ENCODE data around the gene UGT1A4. TPM values are rescaled to one million over a fixed set of nuclear protein-coding genes. Genes with fewer than 3 reads are reported as not detected.
"Not testable (repeated sequence)": the region's sequence is repeated elsewhere in the genome, so short reads cannot be mapped to it uniquely, and the experiment has no call there.

UGT1A4 gene
- total RNA-seq, 5 donors from 2014 or later (not counting 1 experiment from before 2014, with no cell fraction given), result not detected

DNA sequence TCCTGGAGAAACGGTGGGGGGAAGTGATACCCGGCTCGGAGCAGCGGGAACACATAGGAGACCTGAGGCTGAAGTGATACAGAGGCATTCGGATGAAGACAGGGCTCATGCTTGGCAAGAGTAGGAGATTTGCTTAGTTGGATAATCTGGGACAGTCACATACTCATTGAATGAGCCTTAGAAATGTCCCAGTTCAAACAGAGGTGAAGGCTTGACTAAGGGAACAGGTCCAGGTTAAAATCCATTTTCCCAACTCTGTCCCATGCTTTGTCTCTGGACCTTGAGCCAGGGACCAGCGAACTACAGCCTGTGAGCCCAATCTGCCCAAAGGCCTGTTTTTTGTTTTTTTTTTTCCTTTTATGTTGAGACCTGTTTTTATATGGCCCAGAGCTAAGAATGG is 24.6 kb upstream of the UGT1A4 start:
- POLR2A ChIA-PET, result no interaction called here

DNA sequence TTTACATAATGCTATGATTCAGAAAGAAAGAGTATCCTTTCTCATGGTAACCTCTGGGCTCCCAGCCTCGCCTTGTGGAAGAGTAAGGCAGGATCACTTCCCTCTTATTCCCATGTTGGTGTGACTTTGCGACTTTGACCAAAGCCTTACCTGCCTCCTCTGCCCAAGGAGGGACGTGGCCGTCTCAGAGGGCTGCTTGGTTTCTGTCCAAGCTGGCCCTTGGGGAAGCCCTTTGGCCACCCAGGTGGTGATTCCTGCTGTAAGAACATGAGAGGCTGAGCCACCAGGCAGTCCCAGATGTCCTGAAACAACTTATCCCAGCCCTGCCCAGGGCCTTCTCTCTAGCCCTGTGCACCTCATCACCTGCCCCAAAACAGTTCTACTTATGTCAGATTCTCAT is 19.8 kb upstream of the UGT1A4 start:
- 93% methylated on average over 3 of the region's 4 CpGs for WGBS (ENCODE audit: insufficient coverage)
- CTCF ChIA-PET, result no interaction called here

More for the DNA sequence above, 24.6 kb upstream of the UGT1A4 start:
- no peaks in the 10 kb centered on the region for H3K36me3 ChIP-seq (ENCODE audit: control insufficient read depth in 2 of 2, extremely low read depth in 1 of 2, insufficient read depth in 1 of 2, low read length in 1 of 2)
- no peak for DNase-seq
- no peaks in the 10 kb centered on the region for H3K9me3 ChIP-seq
- CTCF ChIA-PET, result no interaction called here
- Mint-ChIP-seq H3K4me1 (no peaks in the 10 kb centered on the region), H3K9me3 (no peaks in the 10 kb centered on the region), H3K36me3 (no peaks in the 10 kb centered on the region), H3K4me3 (no peak overlapping the region), H3K27ac (no peak overlapping the region), H3K27me3 (peaks cover 0 to 12% of the 10 kb centered on the region in 2 donors)
- WGBS (ENCODE audit: insufficient coverage), result 100% methylated on average over 1 of the region's 6 CpGs
- no peak overlapping the region for H3K27ac ChIP-seq (ENCODE audit: low read length)
- H3K4me1 ChIP-seq (ENCODE audit: control insufficient read depth in 1 of 2, extremely low read depth in 1 of 2, insufficient read depth in 2 of 2, low read length in 2 of 2), result no peaks in the 10 kb centered on the region
- H3K27me3 ChIP-seq (replicated peaks in 1 of 2; ENCODE audit: control insufficient read depth in 2 of 2, extremely low read depth in 1 of 2, insufficient read depth in 2 of 2, low read length in 1 of 2), result peaks cover 0 to 5% of the 10 kb centered on the region in 2 experiments
- H3K4me3 ChIP-seq (ENCODE audit: control insufficient read depth in 1 of 2, extremely low read depth in 1 of 2, low read length in 1 of 2), result no peak overlapping the region
- ATAC-seq (replicated peaks in 1 of 4), result no peak

DNA sequence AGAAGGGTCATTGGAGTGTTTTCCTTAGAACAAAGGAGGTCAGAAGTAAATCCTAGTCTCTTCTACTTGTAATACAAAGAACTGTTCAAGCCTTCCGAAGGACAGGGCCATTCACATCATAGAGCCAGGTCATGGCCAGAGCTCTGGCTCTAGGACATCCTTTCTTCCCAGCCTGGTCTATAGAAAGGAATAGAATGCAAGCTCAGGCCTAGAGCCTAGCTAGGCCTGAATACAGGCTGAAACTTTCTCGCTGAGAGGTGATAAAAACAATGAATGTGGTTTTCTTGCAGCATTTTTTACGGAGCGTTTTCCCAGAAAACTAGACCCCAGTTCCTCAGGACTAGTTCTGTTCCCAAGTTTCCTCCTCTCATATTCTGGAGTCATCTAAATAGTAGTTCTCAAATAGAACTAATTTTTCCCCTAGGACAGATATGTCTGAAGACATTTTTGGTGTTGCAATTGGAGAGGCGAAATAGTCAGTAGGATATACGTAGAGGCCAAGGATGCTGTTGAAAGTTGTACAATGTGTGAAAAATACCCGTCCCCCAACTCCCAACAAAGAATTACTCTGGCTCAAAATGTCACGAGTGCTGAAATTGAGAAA is 19.0 kb upstream of the UGT1A4 start:
- DNase-seq (no peak), ATAC-seq (replicated peaks in 1 of 4) (no peak)
- Mint-ChIP-seq H3K4me3 (no peak overlapping the region), H3K36me3 (no peaks in the 10 kb centered on the region), H3K27ac (no peak overlapping the region), H3K9me3 (peaks cover 0 to 6% (median 0%) of the 10 kb centered on the region in 3 donors), H3K4me1 (no peaks in the 10 kb centered on the region), H3K27me3 (peaks cover 0 to 16% of the 10 kb centered on the region in 2 donors)
- 50% methylated on average over 1 of the region's 8 CpGs for WGBS (ENCODE audit: insufficient coverage)
- CTCF ChIA-PET, result no interaction called here
- H3K36me3 ChIP-seq (ENCODE audit: control insufficient read depth in 2 of 2, extremely low read depth in 1 of 2, insufficient read depth in 1 of 2, low read length in 1 of 2), result no peaks in the 10 kb centered on the region
- no peak overlapping the region for H3K27ac ChIP-seq (ENCODE audit: low read length)
- H3K4me1 ChIP-seq (ENCODE audit: control insufficient read depth in 1 of 2, extremely low read depth in 1 of 2, insufficient read depth in 2 of 2, low read length in 2 of 2), result no peaks in the 10 kb centered on the region
- H3K9me3 ChIP-seq, result no peaks in the 10 kb centered on the region
- no peak overlapping the region for H3K4me3 ChIP-seq (ENCODE audit: control insufficient read depth in 1 of 2, extremely low read depth in 1 of 2, low read length in 1 of 2)
- POLR2A ChIA-PET, result no interaction called here
- peaks cover 0 to 3% of the 10 kb centered on the region in 2 experiments for H3K27me3 ChIP-seq (replicated peaks in 1 of 2; ENCODE audit: control insufficient read depth in 2 of 2, extremely low read depth in 1 of 2, insufficient read depth in 2 of 2, low read length in 1 of 2)

More for the DNA sequence above, 19.8 kb upstream of the UGT1A4 start:
- no peak for ATAC-seq (replicated peaks in 1 of 4)
- POLR2A ChIA-PET, result no interaction called here
- Histone ChIP-seq H3K27me3 (replicated peaks in 1 of 2; ENCODE audit: control insufficient read depth in 2 of 2, extremely low read depth in 1 of 2, insufficient read depth in 2 of 2, low read length in 1 of 2) (peaks cover 0 to under 1% of the 10 kb centered on the region in 2 experiments), H3K27ac (ENCODE audit: low read length) (no peak overlapping the region), H3K4me3 (ENCODE audit: control insufficient read depth in 1 of 2, extremely low read depth in 1 of 2, low read length in 1 of 2) (no peak overlapping the region), H3K36me3 (ENCODE audit: control insufficient read depth in 2 of 2, extremely low read depth in 1 of 2, insufficient read depth in 1 of 2, low read length in 1 of 2) (no peaks in the 10 kb centered on the region), H3K4me1 (ENCODE audit: control insufficient read depth in 1 of 2, extremely low read depth in 1 of 2, insufficient read depth in 2 of 2, low read length in 2 of 2) (no peaks in the 10 kb centered on the region), H3K9me3 (no peaks in the 10 kb centered on the region)
- no peaks in the 10 kb centered on the region for H3K36me3 Mint-ChIP-seq
- H3K4me3 Mint-ChIP-seq, result no peak overlapping the region
- no peaks in the 10 kb centered on the region for H3K4me1 Mint-ChIP-seq
- H3K27me3 Mint-ChIP-seq, result peaks cover 0 to 12% of the 10 kb centered on the region in 2 donors
- H3K27ac Mint-ChIP-seq, result no peak overlapping the region
- no peak for DNase-seq
- peaks cover 0 to under 1% (median 0%) of the 10 kb centered on the region in 3 donors for H3K9me3 Mint-ChIP-seq

DNA sequence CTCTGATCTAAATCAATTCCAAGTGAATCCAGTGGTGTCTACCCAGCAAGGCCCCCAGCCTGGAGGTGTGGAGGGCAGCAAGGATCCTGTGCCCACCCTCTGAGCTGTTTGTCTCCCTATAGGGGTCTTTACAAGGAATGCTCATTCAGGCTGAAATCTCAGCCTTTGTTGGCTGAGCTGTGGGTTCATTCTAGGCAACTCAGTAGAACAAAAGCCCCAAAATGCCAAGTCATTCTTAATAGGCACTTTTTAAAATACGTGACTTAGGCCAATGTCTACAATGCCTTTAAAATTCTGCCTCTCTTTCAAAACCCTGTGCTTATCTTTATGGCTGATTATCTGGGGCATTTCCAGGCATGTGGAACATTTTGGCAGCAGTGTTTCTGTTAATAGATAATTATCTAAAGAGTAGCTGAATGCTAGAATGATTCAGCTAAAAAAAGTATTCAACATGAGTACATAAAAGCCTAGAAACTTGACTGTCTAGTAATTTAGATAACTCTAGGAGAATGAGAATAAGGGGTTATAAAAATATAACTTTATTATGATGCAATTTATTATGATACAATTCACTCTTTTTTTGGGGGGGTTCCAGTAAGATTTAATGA is 18.4 kb upstream of the UGT1A4 start:
- CTCF ChIA-PET, result no interaction called here
- H3K27me3 Mint-ChIP-seq, result peaks cover 0 to 16% of the 10 kb centered on the region in 2 donors
- no peak overlapping the region for H3K4me3 ChIP-seq (ENCODE audit: control insufficient read depth in 1 of 2, extremely low read depth in 1 of 2, low read length in 1 of 2)
- no peak for DNase-seq
- H3K9me3 Mint-ChIP-seq, result peaks cover 0 to 6% (median 0%) of the 10 kb centered on the region in 3 donors
- no peaks in the 10 kb centered on the region for H3K4me1 ChIP-seq (ENCODE audit: control insufficient read depth in 1 of 2, extremely low read depth in 1 of 2, insufficient read depth in 2 of 2, low read length in 2 of 2)
- no peaks in the 10 kb centered on the region for H3K4me1 Mint-ChIP-seq
- POLR2A ChIA-PET, result no interaction called here
- no peaks in the 10 kb centered on the region for H3K36me3 ChIP-seq (ENCODE audit: control insufficient read depth in 2 of 2, extremely low read depth in 1 of 2, insufficient read depth in 1 of 2, low read length in 1 of 2)
- no CpG with 5 or more reads among the region's 1 CpG for WGBS (ENCODE audit: insufficient coverage)
- ATAC-seq (replicated peaks in 1 of 4), result no peak
- H3K27ac ChIP-seq (ENCODE audit: low read length), result no peak overlapping the region
- H3K36me3 Mint-ChIP-seq, result no peaks in the 10 kb centered on the region
- peaks cover 0 to 5% of the 10 kb centered on the region in 2 experiments for H3K27me3 ChIP-seq (replicated peaks in 1 of 2; ENCODE audit: control insufficient read depth in 2 of 2, extremely low read depth in 1 of 2, insufficient read depth in 2 of 2, low read length in 1 of 2)
- H3K4me3 Mint-ChIP-seq, result no peak overlapping the region
- H3K9me3 ChIP-seq, result no peaks in the 10 kb centered on the region
- H3K27ac Mint-ChIP-seq, result no peak overlapping the region

DNA sequence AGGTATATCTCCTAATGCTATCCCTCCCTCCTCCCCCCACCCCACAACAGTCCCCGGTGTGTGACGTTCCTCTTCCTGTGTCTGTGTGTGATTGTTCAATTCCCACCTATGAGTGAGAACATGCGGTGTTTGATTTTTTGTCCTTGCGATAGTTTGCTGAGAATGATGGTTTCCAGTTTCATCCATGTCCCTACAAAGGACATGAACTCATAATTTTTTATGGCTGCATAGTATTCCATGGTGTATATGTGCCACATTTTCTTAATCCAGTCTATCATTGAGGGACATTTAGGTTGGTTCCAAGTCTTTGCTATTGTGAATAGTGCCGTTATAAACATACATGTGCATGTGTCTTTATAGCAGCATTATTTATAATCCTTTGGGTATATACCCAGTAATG is 17.7 kb upstream of the UGT1A4 start:
- H3K27me3 ChIP-seq (replicated peaks in 1 of 2; ENCODE audit: control insufficient read depth in 2 of 2, extremely low read depth in 1 of 2, insufficient read depth in 2 of 2, low read length in 1 of 2); DNase-seq; H3K4me3 Mint-ChIP-seq; H3K4me1 ChIP-seq (ENCODE audit: control insufficient read depth in 1 of 2, extremely low read depth in 1 of 2, insufficient read depth in 2 of 2, low read length in 2 of 2); H3K36me3 ChIP-seq (ENCODE audit: control insufficient read depth in 2 of 2, extremely low read depth in 1 of 2, insufficient read depth in 1 of 2, low read length in 1 of 2); H3K36me3 Mint-ChIP-seq; H3K4me3 ChIP-seq (ENCODE audit: control insufficient read depth in 1 of 2, extremely low read depth in 1 of 2, low read length in 1 of 2); H3K9me3 Mint-ChIP-seq; ATAC-seq (replicated peaks in 1 of 4); H3K4me1 Mint-ChIP-seq; CTCF ChIA-PET; H3K27ac ChIP-seq (ENCODE audit: low read length); H3K9me3 ChIP-seq; POLR2A ChIA-PET; H3K27ac Mint-ChIP-seq: not testable (repeated sequence)
- WGBS (ENCODE audit: insufficient coverage), result no CpG with 5 or more reads among the region's 5 CpGs
- H3K27me3 Mint-ChIP-seq, result peaks cover 0 to 19% of the 10 kb centered on the region in 2 donors

DNA sequence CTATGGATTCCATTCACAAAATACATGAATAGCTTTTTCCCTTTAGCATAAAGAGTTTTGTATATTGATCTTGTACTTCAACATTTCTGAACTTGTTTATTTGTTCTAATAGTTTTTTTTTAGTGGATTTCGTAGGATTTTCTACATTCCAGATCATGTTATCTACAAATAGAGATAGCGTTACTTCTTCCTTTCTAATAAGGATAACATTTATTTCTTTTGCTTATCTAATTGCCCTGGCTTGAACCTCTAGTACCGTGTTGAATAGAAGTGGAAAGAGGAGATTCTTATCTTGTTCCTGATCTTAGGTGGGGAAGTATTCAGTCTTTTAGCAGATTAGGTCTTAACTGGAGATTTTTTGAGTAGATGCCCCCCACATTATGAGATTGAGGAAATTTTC is 16.3 kb upstream of the UGT1A4 start:
- no peaks in the 10 kb centered on the region for H3K4me1 Mint-ChIP-seq
- CTCF ChIA-PET, result no interaction called here
- WGBS (ENCODE audit: insufficient coverage), result no CpG with 5 or more reads among the region's 3 CpGs

More for the DNA sequence above, 16.3 kb upstream of the UGT1A4 start:
- Mint-ChIP-seq H3K9me3 (peaks cover 0 to 6% (median 0%) of the 10 kb centered on the region in 3 donors), H3K36me3 (no peaks in the 10 kb centered on the region), H3K27me3 (peaks cover 2 to 13% of the 10 kb centered on the region in 2 donors), H3K27ac (no peak overlapping the region), H3K4me3 (no peak overlapping the region)
- POLR2A ChIA-PET, result no interaction called here
- Histone ChIP-seq H3K36me3 (ENCODE audit: control insufficient read depth in 2 of 2, extremely low read depth in 1 of 2, insufficient read depth in 1 of 2, low read length in 1 of 2) (no peaks in the 10 kb centered on the region), H3K27me3 (replicated peaks in 1 of 2; ENCODE audit: control insufficient read depth in 2 of 2, extremely low read depth in 1 of 2, insufficient read depth in 2 of 2, low read length in 1 of 2) (peaks cover 0 to 15% of the 10 kb centered on the region in 2 experiments), H3K4me3 (ENCODE audit: control insufficient read depth in 1 of 2, extremely low read depth in 1 of 2, low read length in 1 of 2) (no peak overlapping the region), H3K4me1 (ENCODE audit: control insufficient read depth in 1 of 2, extremely low read depth in 1 of 2, insufficient read depth in 2 of 2, low read length in 2 of 2) (no peaks in the 10 kb centered on the region), H3K27ac (ENCODE audit: low read length) (no peak overlapping the region), H3K9me3 (no peaks in the 10 kb centered on the region)
- DNase-seq (no peak), ATAC-seq (replicated peaks in 1 of 4) (no peak)
